C4-2B (cell line): ENCODE results near the gene SLAIN1.

Source experiments
- CTCF ChIP-seq: fragments of 450-650 bp; conservative IDR thresholded peaks from 2 replicates; pipeline ENCODE4 v1.5.1; 2017; ENCODE audit warnings: mild to moderate bottlenecking
- ZFX ChIP-seq: fragments of 450-650 bp; IDR thresholded peaks from 2 replicates; pipeline ENCODE4 v1.6.1; 2017

- TF ChIP-seq CTCF (no peak), ZFX (no peak)
Observed at GRCh38 chr13:77811381-77811780, 113.9 kb downstream of the SLAIN1 start.
